Muscle of arm (tissue), 12 donors: ENCODE measurements around the gene NFE2L2. TPM values are rescaled to one million over a fixed set of nuclear protein-coding genes. Genes with fewer than 3 reads are reported as not detected.
"Not testable (repeated sequence)": the region's sequence is repeated elsewhere in the genome, so short reads cannot be mapped to it uniquely, and the experiment has no call there.

Source experiments
- DNase-seq: peaks from one replicate; pipeline ENCODE4 v3.0.0-alpha.2; 2013
- polyA plus RNA-seq, 12 donors: library from polyadenylated mRNA; unstranded; fragments of 120-200 nt; gene quantifications; one replicate each; pipeline ENCODE4 v1.2.1, GENCODE V29; 2013; ENCODE audit not compliant: insufficient read length in 12 of 12

The NFE2L2 gene
- polyA plus RNA-seq, 12 donors = 50.9 to 97.5 (median 68.7) TPM; not detected in 1

DNA sequence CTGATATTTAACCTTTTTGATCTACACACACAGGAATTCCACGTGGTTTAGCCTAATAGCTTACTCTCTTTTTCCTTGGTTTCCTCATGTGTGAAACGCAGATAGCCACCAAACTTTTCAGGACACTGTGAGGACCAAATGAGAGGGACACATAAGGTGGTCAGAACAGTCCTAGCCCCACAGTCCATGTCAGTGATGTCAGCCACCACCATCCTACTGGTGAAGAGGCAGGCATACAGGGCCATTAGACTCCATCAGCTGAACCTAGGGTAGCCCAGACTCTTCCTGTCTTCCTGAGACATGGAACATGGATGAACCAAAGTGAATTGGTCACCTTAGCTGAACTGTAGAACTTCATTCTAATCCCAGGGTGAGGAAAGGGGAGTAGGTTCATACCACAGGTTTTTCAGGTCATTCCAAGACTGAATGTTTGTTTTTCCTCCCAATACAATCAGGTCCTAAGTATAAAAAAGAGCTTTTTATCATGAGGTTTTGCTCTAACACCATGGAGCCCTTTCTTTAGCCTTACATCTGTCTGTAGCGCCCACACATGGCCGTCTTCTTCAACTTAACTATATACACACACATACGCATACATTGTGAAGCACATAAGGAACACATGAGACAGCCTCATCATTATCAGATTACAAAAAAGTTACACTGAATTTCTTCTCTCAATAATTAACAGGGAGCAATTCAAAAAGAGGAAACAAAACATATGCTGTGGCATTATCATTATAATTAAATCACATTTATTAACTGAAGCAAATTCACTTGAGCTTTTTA is 18.5 kb upstream of the NFE2L2 start:
- DNase-seq = no peak

DNA sequence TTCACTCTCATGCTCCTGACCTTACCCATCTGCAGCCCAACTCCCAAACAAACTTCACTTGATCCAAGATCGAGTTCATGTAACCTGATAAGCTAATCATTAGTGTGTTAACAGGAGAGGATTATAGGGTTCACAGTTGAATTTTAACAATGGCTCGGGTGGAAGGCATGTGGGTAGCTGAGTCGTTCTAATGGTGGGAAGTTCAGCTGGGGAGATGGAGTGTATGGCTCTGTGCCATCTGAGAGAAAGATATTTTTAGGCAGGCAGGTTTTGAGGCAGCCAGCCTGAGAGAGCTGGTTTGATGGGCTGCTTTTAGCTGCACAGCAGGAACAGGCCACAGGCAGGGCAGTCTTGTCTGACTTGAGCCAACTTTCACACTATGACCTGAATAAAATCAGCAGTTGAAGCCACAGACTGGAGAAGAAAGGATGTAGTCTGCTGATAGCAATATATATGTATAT is 17.7 kb upstream of the NFE2L2 start:
- DNase-seq = no peak

DNA sequence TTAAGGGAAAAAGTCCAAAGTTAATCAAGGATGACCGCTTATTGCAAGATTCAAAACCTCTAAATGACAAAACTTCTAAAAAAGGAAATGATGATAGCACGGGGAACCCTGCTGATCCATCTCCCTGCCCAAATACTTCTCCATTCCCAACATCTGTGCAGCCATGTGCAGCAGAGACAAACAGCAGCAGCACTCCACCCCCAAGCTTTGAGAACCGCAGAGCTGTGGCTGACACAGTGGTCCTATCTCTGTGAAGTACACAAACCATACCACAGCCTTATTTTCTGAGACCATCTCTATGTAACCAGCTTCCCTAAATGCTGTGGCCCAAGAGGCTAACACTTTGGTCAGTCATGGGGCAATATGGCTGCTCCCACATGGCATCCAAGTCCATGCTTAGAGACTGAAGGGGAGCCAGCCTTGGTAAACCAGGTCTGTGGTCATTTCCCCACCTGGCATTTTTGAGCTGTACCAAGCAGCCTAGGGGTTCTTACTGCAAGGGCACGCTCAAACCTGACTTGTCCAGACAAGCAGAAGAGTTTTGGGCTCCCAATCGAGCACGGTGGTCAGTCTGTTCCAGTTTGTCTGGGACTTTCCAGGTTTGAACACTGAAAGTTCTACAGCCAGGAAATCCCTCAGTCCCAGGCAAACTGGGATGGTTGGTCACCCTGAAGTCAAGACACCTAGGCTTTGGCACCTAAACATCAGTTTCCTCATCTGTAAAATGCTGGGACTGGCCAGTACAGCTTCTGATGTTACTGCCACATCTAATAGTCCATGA is 17.1 kb upstream of the NFE2L2 start:
- no peak for DNase-seq

DNA sequence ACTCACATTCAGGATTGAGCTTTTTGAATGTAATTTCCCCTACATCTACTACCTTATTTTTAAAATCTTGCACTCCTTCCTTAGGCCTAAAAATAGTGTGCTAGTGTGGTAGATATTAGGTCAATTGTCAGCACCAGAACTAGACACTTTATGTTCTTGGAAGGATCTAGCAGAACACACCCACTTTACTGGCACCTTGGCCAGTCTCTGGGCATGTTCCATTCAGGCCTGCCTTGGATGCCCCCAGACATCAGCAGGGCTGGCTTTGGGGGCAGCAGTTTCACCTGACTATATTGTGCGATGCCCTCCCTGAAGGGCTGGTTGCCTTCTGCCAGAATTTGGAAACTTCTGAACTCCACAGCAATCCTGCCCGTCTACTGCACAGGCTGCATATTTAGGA is 15.3 kb upstream of the NFE2L2 start:
- no peak for DNase-seq

DNA sequence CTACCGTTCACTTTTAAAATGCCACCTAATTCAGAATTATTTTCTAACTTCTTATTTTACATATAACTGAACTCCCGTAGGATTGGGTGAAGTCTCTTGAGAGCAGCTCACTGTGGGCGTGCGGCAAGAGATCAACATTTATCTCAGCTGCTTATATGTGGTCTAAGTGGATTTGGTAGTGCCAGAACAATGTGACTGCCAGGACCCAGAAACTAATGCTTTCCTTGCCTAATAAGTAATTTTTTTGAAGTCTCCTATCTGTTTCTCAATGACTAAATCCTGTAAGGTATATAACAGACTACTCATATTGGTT is 11.2 kb upstream of the NFE2L2 start:
- DNase-seq = no peak

DNA sequence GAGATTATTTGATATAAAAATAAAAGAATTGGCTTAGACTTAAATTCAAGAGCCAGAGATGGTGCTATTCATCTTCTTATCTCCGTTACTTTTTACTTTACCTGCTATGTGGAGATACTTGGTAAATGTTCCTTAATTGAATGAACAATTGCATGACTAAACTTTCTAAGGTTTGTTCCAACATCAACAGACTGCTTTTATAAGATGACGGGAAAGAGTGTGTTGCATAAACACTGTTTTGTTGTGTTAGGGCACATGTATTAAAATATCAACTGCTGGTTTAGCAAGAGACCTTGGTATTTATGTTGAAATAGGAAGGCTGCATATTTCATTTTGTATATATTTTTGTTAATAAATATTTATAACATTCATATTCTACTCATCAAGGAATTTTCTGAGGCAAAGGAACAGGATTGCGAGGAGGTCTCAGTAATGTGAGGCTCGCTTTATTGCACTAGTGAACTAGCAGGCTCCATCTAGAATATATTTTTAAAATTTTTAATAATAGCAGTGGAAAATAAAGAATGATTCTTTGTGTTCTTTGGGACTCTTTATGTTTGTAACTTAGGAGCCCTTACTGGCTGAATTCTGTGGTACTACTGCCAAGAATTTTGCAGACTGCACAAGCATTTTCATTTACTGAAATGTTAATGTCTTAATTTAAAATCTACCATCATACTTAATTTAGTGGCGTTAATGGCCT is 10.7 kb upstream of the NFE2L2 start:
- no peak for DNase-seq

DNA sequence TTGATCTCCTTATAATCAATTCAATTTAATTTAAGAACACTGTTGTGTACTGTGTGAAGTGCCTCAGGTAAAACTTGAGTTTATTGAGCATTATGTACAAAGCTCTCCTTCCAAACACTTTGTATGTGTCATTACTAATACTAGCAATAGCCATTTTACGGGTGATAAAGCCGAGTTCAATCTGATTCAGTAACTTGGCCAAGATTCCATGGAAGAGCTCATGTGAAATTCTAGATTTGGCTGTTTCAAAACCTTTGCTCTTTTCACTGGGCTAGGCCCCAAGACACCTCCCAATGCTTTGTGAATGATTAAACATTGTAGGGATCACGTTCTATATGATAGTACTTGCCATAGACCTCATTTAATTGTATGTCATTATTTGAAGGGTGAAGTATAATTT is 8.9 kb upstream of the NFE2L2 start:
- DNase-seq = no peak

DNA sequence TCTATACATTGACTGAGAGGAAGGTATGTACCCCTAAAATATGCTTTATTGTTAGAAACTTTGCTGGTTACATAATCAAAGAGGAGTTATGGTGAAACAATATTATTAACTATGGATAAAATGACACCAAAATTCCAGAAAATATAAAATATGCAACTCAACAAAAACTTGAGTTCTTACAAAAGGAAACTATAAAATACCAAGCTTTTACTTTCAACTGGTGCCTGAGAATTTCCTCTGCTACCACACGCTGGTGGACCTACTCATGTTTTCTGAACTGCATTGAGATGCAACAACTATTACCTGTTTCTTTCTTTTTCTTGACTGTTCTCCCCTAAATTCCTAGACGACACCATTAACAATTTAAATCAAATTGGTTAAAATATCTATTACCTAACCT is 8.2 kb upstream of the NFE2L2 start:
- DNase-seq = no peak

DNA sequence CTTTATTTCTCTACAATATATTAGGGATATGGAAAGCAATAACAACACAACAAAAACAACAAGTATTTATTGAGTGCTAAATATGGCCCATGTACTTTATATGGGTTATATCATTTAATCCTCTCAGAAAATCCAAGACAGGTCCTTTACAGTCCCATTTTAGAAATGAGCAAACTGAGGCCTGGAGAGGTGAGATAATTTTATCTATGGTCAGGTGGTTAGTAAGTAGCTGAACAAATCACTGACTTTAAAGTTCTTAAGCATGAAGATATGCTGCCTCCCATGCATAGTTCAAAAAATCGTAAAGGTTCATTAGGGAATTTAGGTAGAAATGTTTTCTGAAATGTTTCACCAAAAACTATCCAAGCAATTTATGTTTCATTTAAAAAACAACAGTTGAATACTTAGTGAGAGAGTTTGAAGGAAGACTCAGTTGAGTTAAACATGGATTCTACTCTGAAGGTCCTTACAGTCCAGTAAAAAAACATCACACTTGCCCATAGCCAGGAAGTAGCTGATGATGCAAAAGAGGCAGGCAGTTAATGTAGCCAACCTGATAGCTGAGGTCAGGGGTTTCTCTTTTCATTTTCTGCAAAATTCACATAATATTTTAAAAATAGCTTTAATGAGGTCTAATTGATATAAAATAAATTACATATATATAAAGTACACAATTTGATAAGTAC is 7.6 kb upstream of the NFE2L2 start:
- no peak for DNase-seq

DNA sequence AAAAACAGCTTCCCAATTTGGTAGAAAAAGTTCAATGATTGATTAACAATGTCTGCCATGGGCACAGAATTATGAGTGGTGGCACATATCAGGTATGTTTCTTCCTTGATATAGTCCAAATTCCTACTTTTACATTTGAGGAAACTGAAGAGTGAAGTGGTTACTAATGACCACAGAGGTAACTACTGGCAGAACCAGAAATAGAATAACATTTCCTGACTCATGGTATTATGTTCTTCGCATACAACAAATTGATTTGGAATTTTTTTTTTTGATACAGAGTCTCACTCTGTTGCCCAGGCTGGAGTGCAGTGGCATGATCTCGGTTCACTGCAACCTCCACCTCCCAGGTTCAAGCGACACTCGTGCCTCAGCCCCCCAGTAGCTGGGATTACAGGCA is 6.0 kb upstream of the NFE2L2 start:
- DNase-seq = no peak

DNA sequence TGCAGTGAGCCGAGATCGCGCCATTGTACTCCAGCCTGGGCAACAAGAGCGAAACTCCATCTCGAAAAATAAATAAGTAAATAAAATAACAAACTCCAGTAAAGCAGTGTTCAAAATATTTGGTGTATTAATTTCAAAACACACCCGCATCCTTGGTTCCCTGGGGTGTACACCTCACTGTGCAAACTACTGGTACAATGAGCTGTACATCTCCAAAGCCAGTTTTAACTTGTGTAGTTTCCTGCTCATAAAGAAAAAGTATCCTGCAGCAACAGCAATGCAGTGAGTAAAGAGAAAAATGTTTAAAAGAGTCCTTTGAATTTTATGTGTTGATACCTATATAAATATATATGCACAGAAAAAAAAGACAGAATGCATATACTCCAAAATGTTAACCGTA is 4.4 kb upstream of the NFE2L2 start:
- no peak for DNase-seq

DNA sequence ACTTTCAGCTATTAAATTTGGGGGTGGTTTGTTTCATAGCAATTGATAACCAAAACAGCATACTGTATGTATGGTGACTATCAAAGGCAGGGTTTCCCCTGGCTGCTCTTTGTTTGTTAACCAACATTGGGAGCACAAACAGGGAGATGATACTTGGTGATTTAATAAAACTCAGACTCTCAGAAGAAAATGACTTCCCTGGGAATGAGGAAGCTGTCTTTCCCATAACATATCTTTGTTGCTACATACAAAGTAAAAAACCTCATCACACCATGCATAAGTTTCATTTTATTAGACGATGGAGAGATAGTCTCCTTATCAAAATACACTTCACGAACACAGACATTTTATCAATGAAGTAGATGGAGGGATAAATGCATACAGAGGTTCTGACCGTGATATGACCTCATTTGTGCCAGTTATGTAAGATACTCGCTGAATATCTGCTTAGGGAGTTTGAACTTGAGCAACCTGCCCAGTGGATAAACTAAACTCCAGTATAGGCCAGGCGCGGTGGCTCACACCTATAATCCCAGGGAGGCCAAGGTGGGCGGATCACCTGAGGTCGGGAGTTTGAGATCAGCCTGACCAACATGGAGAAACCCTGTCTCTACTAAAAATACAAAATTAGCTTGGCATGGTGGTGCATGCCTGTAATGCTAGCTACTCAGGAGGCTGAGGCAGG is 3.8 kb upstream of the NFE2L2 start:
- DNase-seq = no peak

DNA sequence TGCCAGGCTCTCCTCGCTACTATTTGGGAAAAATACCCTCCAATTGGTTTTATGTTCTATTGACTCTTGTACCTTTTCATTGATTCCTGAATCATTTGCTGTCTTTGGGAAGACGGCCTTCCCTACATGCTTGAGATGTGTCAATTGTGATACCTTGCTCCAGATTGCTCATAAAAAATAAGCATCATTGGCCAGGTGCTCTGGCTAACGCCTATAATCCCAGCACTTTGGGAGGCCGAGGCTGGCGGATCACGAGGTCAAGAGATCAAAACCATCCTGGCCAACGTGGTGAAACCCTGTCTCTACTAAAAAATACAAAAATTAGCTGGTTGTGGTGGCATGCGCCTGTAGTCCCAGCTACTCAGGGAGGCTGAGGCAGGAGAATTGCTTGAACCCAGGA is 2.4 kb upstream of the NFE2L2 start:
- not testable (repeated sequence) for DNase-seq

DNA sequence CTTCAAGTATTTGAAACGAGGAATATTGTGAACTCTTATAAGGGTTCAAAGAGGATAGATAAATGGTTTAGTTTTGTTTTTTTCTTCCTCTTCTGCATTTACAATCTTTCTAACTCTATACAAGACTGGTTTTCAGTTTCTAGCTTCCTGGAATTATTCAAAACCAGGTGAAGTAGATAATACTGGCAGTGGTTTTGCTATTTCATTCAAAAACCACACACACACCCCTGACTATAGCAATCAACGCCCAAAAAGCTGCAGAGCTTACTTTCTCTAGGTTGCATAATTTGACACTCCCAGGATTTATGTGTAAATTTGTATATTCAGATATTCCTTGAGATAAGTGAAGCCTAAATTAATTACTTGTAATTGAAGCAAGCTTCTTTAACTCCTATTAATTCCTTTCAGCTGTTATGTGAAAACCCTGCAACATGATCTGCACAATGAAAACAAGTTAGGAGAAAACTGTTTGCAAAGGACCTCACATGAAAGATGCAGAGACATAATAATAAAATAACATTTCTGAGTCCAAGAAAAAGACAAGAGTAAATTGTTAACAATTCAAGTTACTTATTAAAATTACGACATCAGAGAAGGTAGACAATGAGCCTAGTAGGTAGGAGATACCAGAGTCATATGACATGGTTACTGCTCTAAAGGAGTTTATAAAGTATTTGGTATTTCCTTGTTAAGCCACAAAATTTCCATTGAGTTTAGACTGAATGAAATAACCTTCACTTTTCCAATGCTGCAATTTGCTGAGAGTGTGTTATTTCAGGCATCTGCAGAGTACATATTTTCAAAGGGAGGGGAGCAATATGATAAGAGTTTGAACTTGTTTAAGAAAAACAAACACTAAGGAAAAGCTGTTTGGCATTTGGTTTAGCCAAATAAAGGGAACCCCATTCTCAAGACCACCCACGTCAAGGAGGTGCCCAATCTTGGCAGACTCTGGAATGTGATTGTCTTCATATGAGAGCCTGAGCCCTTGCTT is 1.6 kb upstream of the NFE2L2 start:
- no peak for DNase-seq

DNA sequence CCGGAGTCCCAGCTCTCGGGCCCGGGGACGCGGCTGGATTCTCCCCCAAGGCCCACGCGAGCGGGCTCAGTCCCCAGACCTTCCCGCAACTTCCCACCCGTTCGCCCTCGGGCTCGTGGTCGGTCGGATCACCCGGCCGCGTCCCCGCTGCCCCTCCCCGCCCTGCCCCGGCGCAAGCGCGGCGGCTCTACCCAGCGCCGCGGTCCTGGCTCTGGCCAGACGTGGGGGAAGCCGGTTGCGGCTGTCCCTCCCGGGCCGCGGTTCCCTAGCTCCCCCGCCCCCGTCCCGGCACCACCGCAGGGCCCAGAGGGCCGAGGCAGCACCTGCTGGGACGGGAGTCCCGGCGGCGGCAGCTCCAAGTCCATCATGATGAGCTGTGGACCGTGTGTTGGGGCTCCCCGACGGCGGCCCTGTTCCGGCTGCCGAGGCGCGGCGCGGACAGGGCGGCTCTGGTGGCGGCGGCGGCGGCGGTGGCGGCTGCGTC is 276 bp downstream of the NFE2L2 start:
- DNase-seq = no peak

DNA sequence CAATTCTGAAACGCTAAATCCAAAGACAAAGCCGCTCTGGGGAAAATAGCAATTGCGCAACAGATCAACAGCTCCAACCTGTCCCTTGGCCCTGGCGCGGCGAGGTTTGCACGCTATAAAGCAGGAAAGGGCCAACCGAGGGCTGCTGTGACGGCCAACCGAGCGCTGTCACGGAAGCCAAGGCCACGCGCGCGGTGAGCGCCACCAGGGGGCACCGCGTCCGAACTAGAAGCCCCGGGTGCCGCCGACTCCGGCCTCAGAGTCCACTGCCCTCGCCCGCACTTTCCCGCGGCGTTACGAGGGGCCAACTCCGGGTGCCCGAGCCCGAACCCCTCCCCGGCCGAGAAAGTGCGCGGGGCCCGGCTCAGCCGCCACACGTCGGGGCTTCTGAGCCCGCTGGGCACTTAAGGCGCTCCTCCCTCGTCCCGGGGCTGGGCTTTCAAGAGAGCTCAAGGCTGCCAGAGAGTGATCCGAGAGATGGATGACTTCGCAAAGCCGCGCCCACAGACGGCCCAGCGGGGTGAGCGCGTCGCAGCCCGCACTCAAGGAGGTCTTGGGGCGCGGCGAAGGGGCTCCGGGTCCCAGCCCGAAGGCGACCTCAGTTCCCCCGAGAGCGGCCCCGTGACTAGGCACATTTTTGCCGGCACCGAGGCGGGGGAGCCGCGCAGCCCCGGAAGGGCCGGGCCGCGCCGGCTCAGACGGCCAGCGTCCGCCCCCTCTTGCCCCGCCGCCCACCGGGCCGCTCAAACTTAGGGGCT is 897 bp downstream of the NFE2L2 start:
- DNase-seq = peak; percentile 99

DNA sequence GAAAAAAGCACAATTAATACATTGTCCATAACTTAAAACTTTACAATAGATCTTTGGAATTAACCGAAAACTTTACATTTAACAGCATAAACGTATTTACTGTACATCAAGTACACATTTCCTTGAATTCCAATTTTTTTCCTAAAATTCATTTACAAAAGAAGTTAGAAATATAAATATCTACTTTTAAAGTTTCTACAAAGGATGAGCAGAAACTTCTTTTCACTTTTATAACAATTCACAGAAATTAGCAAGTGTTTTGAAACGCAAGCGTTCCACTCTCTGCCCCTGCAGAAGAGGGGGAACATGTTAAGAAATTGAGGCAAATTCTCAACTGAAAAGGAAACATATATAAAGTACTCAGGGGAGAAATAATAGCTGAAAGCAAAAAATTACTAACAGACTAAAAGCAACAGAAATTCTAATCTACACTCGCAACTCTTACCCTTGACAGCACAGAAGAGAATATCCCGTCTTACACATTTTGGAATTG is 1.5 kb downstream of the NFE2L2 start:
- no peak for DNase-seq

DNA sequence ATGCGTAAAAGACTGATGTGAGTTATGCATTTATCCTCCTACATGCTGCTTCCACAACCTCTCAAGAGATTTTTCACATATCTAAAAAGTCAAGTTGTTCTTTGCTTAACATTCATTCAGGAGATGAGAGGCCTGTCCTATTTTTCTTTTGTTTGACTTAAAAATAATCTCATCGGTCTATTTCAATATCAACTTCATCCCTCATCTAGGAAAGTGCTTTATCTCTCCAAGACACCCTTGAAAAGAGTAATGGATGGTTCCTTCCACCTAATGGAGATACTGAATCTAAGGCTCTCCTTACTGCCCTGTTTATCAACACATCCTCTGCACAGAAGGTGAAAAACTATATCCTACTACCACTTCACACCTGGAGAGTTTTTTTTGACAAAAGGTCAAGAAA is 2.4 kb downstream of the NFE2L2 start:
- DNase-seq = no peak
